ENCODE measurements around the gene IPO7. TPM values are rescaled to one million over a fixed set of nuclear protein-coding genes. Genes with fewer than 3 reads are reported as not detected.

The IPO7 gene
- total RNA-seq, 4 donors from 2014 or later = 167 to 286 (median 179) TPM

- in situ Hi-C loops (cut with MboI; ENCODE audit: low sequenced_read_pairs in 4 of 4) = loop anchor here in 2 of 4 donors (25.0 kb wide), 1 partner anchor 481 kb away; the partner anchor contains the start of gene NRIP3 (in 2 of the 2)
- H3K4me3 ChIP-seq = no peak overlapping the region
- H3K36me3 ChIP-seq = peaks cover 0 to 52% of the 10 kb centered on the region in 2 donors
- TF ChIP-seq CTCF (IDR thresholded peaks at IDR 0.05 in 4 of 5, conservative IDR thresholded peaks at IDR 0.05 in 1 of 5) (no peak), POLR2A (IDR thresholded peaks at IDR 0.05) (no peak)
- DNase-seq = no peak
- no peaks in the 10 kb centered on the region for H3K9me3 ChIP-seq
- H3K27ac ChIP-seq = peak overlapping the region in 1 of 4 donors; percentile 26
- ATAC-seq = peak; percentile 63 to 86
- no peaks in the 10 kb centered on the region for H3K27me3 ChIP-seq
- intact Hi-C loops (cut with DNase I; ENCODE audit: low total_unique reads) = no loop called here
- H3K4me1 ChIP-seq = peaks cover 11 to 23% of the 10 kb centered on the region in 2 donors
Measured at GRCh38 chr11:9493492-9493891, 109.0 kb downstream of the IPO7 start.

GRCh38 chr11:9494316-9494715, 109.9 kb downstream of the IPO7 start:
- in situ Hi-C loops (cut with MboI; ENCODE audit: low sequenced_read_pairs in 4 of 4) (loop anchor here in 2 of 4 donors (25.0 kb wide), 1 partner anchor 482 kb away; the partner anchor contains the start of gene NRIP3 (in 2 of the 2)), intact Hi-C loops (cut with DNase I; ENCODE audit: low total_unique reads) (no loop called here)
- Histone ChIP-seq H3K27me3 (no peaks in the 10 kb centered on the region), H3K27ac (no peak overlapping the region), H3K4me1 (peaks cover 6 to 17% of the 10 kb centered on the region in 2 donors), H3K36me3 (peaks cover 0 to 60% of the 10 kb centered on the region in 2 donors), H3K4me3 (no peak overlapping the region), H3K9me3 (no peaks in the 10 kb centered on the region)
- ATAC-seq (no peak), DNase-seq (no peak)
- TF ChIP-seq POLR2A (IDR thresholded peaks at IDR 0.05) (no peak), CTCF (IDR thresholded peaks at IDR 0.05 in 4 of 5, conservative IDR thresholded peaks at IDR 0.05 in 1 of 5) (no peak)

DNA sequence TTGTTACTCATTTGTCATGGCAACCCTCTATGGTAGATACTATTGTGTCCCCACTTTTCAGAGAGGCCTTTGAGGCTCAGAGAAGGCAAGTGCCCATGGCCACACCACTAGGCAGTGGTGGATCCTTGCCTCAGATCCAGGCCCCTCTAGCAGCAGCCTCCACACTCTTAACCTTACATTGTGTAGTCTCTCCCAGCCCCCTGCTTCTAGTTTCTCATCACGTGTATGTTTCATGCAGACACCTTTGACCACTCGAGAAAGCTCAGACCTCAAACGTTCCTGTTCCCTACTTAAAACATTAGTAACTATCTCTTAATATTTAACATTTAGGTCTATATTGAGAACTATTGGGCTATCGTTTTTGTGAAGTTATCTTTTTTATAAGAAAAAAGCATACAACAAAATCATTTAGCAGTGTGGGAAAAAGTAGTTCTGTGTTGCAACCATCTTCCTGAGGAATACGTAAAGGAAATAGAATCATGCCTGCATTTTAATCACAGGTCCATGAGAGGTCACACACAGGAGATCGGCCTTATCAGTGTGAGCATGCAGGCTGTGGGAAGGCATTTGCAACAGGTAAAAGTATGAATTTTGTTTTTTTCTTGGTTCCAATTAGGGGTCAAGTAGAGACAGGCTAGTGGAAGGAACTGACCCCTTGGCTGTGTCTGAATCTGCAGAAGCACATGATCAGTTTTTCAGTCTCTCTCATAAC, 111.5 kb downstream of the IPO7 start:
- Histone ChIP-seq H3K27me3 (no peaks in the 10 kb centered on the region), H3K4me1 (peaks cover 4 to 7% of the 10 kb centered on the region in 2 donors), H3K9me3 (no peaks in the 10 kb centered on the region), H3K4me3 (no peak overlapping the region), H3K36me3 (peaks cover 0 to 72% of the 10 kb centered on the region in 2 donors), H3K27ac (no peak overlapping the region)
- in situ Hi-C loops (cut with MboI; ENCODE audit: low sequenced_read_pairs in 4 of 4) = loop anchor here in 2 of 4 donors (25.0 kb wide), 1 partner anchor 484 kb away; the partner anchor contains the start of gene NRIP3 (in 2 of the 2)
- no peak for DNase-seq
- no peak for ATAC-seq
- no peak for TF ChIP-seq CTCF (IDR thresholded peaks at IDR 0.05 in 4 of 5, conservative IDR thresholded peaks at IDR 0.05 in 1 of 5)
- TF ChIP-seq POLR2A (IDR thresholded peaks at IDR 0.05) = no peak
- intact Hi-C loops (cut with DNase I; ENCODE audit: low total_unique reads) = no loop called here

Other genes starting within 250 kb of the IPO7 start
- 10 to 100 TPM; 29.1 to 33.1 (median 31.5) TPM for gene DENND5A, start 119.3 kb upstream of the IPO7 start, total RNA-seq
- 10 to 100 TPM in 3 of 4 donors, 1 to 10 TPM in 1; 9.4 to 24.9 (median 15.5) TPM for gene TMEM41B, start 70.1 kb upstream of the IPO7 start, total RNA-seq
- gene ZNF143, start 76.4 kb downstream of the IPO7 start, total RNA-seq = 10 to 100 TPM; 33.3 to 42.6 (median 36.9) TPM
- 10 to 100 TPM in 2 of 4 donors, 1 to 10 TPM in 2; 6.8 to 16.2 (median 10.6) TPM for gene WEE1, start 189.0 kb downstream of the IPO7 start, total RNA-seq

Measured in gastrocnemius medialis (tissue), 4 donors.